HG02759 (cell line): ENCODE results near the gene ELP5.
"Not testable (repeated sequence)": the region's sequence is repeated elsewhere in the genome, so short reads cannot be mapped to it uniquely, and the experiment has no call there.

Experiments
- ATAC-seq: cut with Tn5 transposase; IDR thresholded peaks from one replicate; pipeline ENCODE4 v1.9.1; 2021; ENCODE audit warnings: mild to moderate bottlenecking, moderate library complexity; ENCODE audit not compliant: unreplicated experiment

ELP5 gene

GRCh38 chr17:7235693-7236665 is 16.0 kb upstream of the ELP5 start:
- ATAC-seq = no peak

- ATAC-seq = no peak
Observed at GRCh38 chr17:7236808-7237207, 15.2 kb upstream of the ELP5 start.

GRCh38 chr17:7237266-7237760 is 14.7 kb upstream of the ELP5 start:
- no peak for ATAC-seq

- no peak for ATAC-seq
Observed at GRCh38 chr17:7237761-7238419, 14.1 kb upstream of the ELP5 start.

- ATAC-seq = no peak
Observed at GRCh38 chr17:7238420-7239090, 13.5 kb upstream of the ELP5 start.

- ATAC-seq = peak; percentile 52
Observed at GRCh38 chr17:7239091-7240027, 12.7 kb upstream of the ELP5 start, which contains the start of gene PHF23. TSS of gene PHF23 (minus strand) at chr17:7239457. CDS start at chr17:7239279, 178 bp downstream.

GRCh38 chr17:7240375-7240774 is 11.6 kb upstream of the ELP5 start:
- ATAC-seq = no peak

GRCh38 chr17:7241090-7241733 is 10.8 kb upstream of the ELP5 start:
- no peak for ATAC-seq

GRCh38 chr17:7241783-7242716 is 10.0 kb upstream of the ELP5 start, which contains the start of gene GABARAP:
TSS of gene GABARAP (minus strand) at chr17:7242449. CDS start at chr17:7242330, 119 bp downstream.
- ATAC-seq = peak; percentile 35

GRCh38 chr17:7242717-7243452 is 9.1 kb upstream of the ELP5 start:
- ATAC-seq = peak; percentile 46

GRCh38 chr17:7243453-7243729 is 8.6 kb upstream of the ELP5 start:
- no peak for ATAC-seq

GRCh38 chr17:7243838-7244237 is 8.2 kb upstream of the ELP5 start:
- not testable (repeated sequence) for ATAC-seq

- ATAC-seq = no peak
Observed at GRCh38 chr17:7246779-7247178, 5.2 kb upstream of the ELP5 start.

- no peak for ATAC-seq
Observed at GRCh38 chr17:7248796-7249195, 3.2 kb upstream of the ELP5 start.

- ATAC-seq = no peak
Observed at GRCh38 chr17:7249214-7249613, 2.8 kb upstream of the ELP5 start.

GRCh38 chr17:7249830-7250229 is 2.2 kb upstream of the ELP5 start:
- no peak for ATAC-seq

GRCh38 chr17:7250695-7251627 is 1.1 kb upstream of the ELP5 start:
- ATAC-seq = no peak
